ENCODE data around the gene DENND5B. TPM values are rescaled to one million over a fixed set of nuclear protein-coding genes. Genes with fewer than 3 reads are reported as not detected.

Gene DENND5B
- total and polyA plus RNA-seq, 2 of the 4 experiments (the other 2 are of a cell fraction), result 5.5 to 13.4 TPM

DNA sequence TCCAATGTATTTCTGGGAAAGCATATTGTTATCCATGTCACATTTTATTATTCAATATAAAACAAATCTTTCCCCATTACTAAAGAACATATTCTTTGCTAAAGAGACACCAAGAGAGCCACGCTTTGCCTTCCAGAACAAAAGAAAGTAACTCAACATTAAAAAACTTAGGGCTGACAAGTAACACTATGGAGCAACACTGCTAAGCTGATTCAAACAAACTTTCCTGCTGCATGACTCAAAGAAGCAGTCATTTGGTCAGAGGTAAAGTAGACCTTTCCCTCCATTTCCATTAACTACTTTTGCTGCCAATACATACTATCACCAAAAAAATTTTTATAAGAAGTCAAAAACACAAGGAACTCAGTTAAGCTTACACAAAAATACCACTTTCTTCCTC, 83.0 kb downstream of the DENND5B start:
- no peak overlapping the region for H3K27ac ChIP-seq (ENCODE audit: insufficient read depth, low read length)
- no peak overlapping the region for H2AFZ ChIP-seq (replicated peaks; ENCODE audit: low read length, poor library complexity)
- H4K91ac ChIP-seq (ENCODE audit: insufficient read depth, low read depth, low read length), result no peak overlapping the region
- ChIA-PET CTCF (no interaction called here), POLR2A (ENCODE audit: unreplicated experiment) (interaction anchor here (1.2 kb wide), 1 partner anchor 11 kb away, joined by 4 read pairs; no protein-coding TSS in a partner anchor)
- H3K36me3 ChIP-seq (ENCODE audit: control insufficient read depth, insufficient read depth, low read length), result no peaks in the 10 kb centered on the region
- no peak overlapping the region for H3K23ac ChIP-seq (ENCODE audit: low read depth, low read length)
- no peak overlapping the region for H4K5ac ChIP-seq (ENCODE audit: low read depth, low read length)
- H3K79me1 ChIP-seq (ENCODE audit: low read depth in 1 of 2, low read length in 2 of 2), result peaks cover 21 to 46% of the 10 kb centered on the region in 2 experiments
- dilution Hi-C loops (cut with HindIII; ENCODE audit: low sequenced_read_pairs, unreplicated experiment) (no loop called here), in situ Hi-C loops (cut with MboI; ENCODE audit: low sequenced_read_pairs) (no loop called here), intact Hi-C loops (cut with micrococcal nuclease) (no loop called here)
- no peaks in the 10 kb centered on the region for H4K20me1 ChIP-seq (ENCODE audit: insufficient read depth, low read length)
- BruUV-seq (replicated peaks), result no TSS peak
- H2BK15ac ChIP-seq (ENCODE audit: low read depth, low read length), result no peak overlapping the region
- DNase-seq, result peak; percentile 70
- H3K9ac ChIP-seq (ENCODE audit: low read depth, low read length), result no peak overlapping the region
- TF ChIP-seq CHD1 (IDR thresholded peaks at IDR 0.05; ENCODE audit: low read depth, low read length) (no peak), MAZ (IDR thresholded peaks at IDR 0.05; ENCODE audit: borderline replicate concordance, low read depth, low read length) (no peak), RFX5 (IDR thresholded peaks at IDR 0.05; ENCODE audit: low read depth, low read length) (no peak), CEBPB (IDR thresholded peaks at IDR 0.05; ENCODE audit: low read depth, low read length) (peak; percentile 85), RCOR1 (IDR thresholded peaks at IDR 0.05; ENCODE audit: insufficient replicate concordance, low read length) (no peak)
- peaks cover 11% of the 10 kb centered on the region; the same call in 1 of the 2 replicates for H3K4me1 ChIP-seq (ENCODE audit: control insufficient read depth, insufficient read depth, low read length)
- H2BK20ac ChIP-seq (ENCODE audit: low read depth, low read length), result no peak overlapping the region
- peaks cover 5% of the 10 kb centered on the region; the same call in 1 of the 2 replicates for H3K9me1 ChIP-seq (ENCODE audit: insufficient read depth, low read length)
- H2BK120ac ChIP-seq (ENCODE audit: low read depth, low read length), result no peak overlapping the region
- H3K18ac ChIP-seq (ENCODE audit: low read depth, low read length), result no peak overlapping the region
- H2BK5ac ChIP-seq (ENCODE audit: low read depth, low read length, poor library complexity, severe bottlenecking), result peak overlapping the region; percentile 29
- ATAC-seq (ENCODE audit: low read depth), result peak; percentile 54
- peaks cover 4% of the 10 kb centered on the region; the same call in 1 of the 2 replicates for H3K9me3 ChIP-seq (ENCODE audit: control insufficient read depth, insufficient read depth, low read length)
- H2AK9ac ChIP-seq (replicated peaks; ENCODE audit: low read depth, low read length, poor library complexity), result no peak overlapping the region
- H3K4me3 ChIP-seq (ENCODE audit: insufficient read depth, low read depth, low read length), result no peak overlapping the region
- H3K56ac ChIP-seq (ENCODE audit: extremely low read depth, insufficient read depth, low read length), result no peak overlapping the region
- no peak overlapping the region for H4K8ac ChIP-seq (ENCODE audit: low read depth in 2 of 2, low read length in 2 of 2)
- no peak overlapping the region; the same call in 1 of the 2 replicates for H3K4ac ChIP-seq (ENCODE audit: low read depth, low read length)
- 100% methylated on average over 1 of the region's 1 CpG; no CpG with 5 or more reads in 1 of the 2 experiments for WGBS, 2 experiments (ENCODE audit: extremely low coverage in 2 of 2, insufficient read length in 1 of 2)
- no peaks in the 10 kb centered on the region for H3K27me3 ChIP-seq (ENCODE audit: control insufficient read depth, insufficient read depth, low read length)
- no peak overlapping the region for H2AK5ac ChIP-seq (ENCODE audit: low read depth, low read length)
- H3K4me2 ChIP-seq (ENCODE audit: low read depth, low read length), result no peak overlapping the region
- no peak overlapping the region for H3K14ac ChIP-seq (replicated peaks; ENCODE audit: low read depth, low read length)

All from IMR-90 (cell line).